Peyer's patch (tissue), 4 donors: ENCODE measurements around the gene PLD2.

Source experiments
- CTCF ChIP-seq, 6 experiments: fragments of 450-650 bp in 4 of 6; fragments of 200-600 bp in 2 of 6; sonication (generic) in 1 of 6; IDR thresholded peaks; one replicate each; pipeline ENCODE4 v1.5.1; 2017 to 2019; ENCODE audit warnings: antibody characterized with exemption in 6 of 6, mild to moderate bottlenecking in 3 of 6, moderate library complexity in 1 of 6
- POLR2A ChIP-seq, 2 donors: fragments of 450-650 bp; IDR thresholded peaks; one replicate each; pipeline ENCODE4 v1.5.1; 2017; ENCODE audit warnings: antibody characterized with exemption in 2 of 2, mild to moderate bottlenecking in 2 of 2, moderate library complexity in 2 of 2

GRCh38 chr17:4816826-4817225, 9.9 kb downstream of the PLD2 start:
- TF ChIP-seq POLR2A (IDR thresholded peaks at IDR 0.05) (no peak), CTCF (IDR thresholded peaks at IDR 0.05) (no peak)
